CD4-positive, alpha-beta T cell treated with Interferon alpha-2 for 1 hour (primary cell): ENCODE data around the gene RDH11.
"Not testable (repeated sequence)": the region's sequence is repeated elsewhere in the genome, so short reads cannot be mapped to it uniquely, and the experiment has no call there.

Source experiments
- DNase-seq, 2 donors: peaks; one replicate each; pipeline ENCODE4 v3.0.0-alpha.2; 2020 to 2022

Gene RDH11

DNA sequence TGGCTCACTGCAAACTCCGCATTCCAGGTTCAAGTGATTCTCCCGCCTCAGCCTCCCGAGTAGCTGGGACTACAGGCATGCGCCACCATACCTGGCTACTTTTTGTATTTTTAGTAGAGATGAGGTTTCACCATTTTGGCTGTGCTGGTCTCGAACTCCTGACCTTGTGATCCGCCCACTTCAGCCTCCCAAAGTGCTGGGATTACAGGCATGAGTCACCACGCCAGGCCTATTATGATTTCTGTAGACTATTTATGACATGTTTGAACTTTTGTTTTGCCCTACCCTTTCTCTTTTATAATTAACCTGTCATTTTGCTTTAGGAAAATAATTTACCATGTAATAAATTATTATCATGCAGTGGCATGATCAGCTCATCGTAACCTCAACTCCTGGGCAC lies 5.9 kb upstream of the RDH11 start, which contains the start of gene RDH12:
TSS of gene RDH12 (plus strand) at position 395 of the 400 bp plus-strand sequence. CDS start 20,757 bp downstream, outside the sequence.
- not testable (repeated sequence) for DNase-seq

DNA sequence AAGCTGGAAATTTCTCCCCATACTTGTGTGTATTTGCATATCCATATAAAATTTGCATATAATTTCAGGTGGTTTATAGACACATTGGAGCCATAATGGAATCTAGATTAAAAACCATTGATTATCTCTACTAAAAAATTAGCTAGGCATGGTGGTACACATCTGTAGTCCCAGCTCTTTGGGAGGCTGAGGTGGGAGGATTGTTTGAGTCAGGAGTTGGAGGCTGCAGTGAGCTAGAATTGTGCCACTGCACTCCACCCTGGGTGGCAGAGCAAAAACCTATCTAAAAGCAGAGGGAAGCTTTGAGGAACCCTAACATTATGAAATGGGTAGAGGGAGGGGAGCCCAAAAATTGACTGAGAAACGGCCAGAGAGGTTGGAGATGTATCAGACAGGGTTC lies 2.6 kb upstream of the RDH11 start:
- no peak for DNase-seq

DNA sequence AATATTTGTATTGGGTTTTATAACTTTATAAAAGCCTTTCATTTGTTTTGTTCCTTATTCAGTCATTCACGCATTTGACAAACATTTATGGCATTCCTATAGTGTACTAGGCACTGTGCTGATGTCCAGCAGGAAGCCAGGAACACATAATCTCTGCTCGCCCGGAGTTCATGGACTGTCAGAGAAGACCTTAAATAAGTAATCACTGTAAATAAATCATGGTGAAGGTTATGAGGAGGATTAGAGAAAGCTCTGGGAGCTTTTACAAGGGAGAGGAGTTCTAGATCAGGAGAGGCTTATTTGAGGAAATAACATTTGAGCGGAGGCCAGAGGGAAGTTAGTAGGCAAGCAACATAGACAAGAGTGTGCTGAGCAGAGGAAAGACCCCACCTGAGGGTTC lies 1.4 kb upstream of the RDH11 start:
- no peak for DNase-seq

DNA sequence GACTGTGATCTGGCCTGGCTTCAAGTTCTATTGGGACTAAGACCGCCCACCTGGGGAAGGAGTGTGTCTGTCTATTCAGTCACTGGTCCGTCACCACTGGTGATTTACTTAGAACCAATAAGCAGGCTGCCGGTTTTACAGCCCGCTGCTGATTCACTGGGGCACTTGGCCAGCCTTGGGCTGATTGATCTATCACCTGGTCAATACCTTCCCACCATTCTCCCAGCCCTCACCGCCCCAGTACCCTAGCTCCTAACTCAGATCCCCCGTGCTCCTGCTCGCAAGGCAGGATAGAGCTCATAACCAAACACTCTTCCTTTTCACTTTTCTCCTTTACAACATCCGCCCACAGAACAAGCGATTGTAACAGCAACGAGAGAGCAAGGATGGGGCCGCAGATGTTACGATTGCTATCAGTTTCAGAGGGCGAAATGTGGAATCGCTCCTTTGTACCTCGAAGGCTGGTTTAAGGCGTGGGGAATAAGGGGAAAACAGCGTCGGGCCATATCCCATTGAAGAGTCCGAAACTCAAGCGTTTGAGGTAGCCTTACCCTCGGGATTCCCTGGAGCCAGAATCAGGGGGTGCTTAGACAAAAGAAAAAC lies 672 bp downstream of the RDH11 start:
- DNase-seq = peak; percentile 53 to 79

DNA sequence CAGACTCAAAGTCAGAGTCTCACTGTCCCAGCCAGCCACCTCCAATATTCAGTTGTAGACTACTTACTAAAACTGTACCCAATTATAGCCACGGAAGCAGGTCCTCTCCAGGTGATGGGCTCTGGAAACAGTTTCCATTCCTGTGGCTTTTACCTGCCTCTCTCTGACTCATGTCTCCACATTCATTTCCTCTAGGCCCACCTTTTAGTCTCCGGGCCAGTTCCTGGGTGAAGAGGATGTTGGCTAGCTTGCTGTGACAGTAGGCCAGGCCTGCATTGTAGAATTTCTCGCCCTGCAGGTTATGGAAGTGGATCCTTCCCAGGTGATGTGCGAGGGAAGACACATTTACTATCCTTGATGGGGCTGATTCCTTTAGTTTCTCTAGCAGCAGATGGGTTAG lies 5.6 kb downstream of the RDH11 start:
- DNase-seq = no peak

DNA sequence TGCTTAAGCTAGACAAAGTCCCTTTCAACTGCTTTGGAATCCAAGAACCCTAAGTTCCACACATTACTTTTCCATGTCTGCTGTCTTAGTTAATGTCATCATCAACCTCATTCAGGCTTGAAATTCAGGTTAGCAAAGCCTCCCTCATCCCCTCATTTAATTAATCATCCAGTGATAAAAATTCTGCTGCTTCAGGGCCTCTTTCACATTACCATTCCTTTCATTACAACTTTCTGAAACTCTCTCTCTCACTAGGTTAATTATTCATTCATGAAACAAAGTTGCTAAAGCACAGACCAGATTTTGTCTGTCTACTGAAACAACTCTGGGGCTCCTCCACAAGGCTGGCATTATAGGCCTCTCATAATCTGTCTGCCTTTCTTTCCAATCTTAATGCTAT lies 11.7 kb downstream of the RDH11 start:
- DNase-seq = no peak

DNA sequence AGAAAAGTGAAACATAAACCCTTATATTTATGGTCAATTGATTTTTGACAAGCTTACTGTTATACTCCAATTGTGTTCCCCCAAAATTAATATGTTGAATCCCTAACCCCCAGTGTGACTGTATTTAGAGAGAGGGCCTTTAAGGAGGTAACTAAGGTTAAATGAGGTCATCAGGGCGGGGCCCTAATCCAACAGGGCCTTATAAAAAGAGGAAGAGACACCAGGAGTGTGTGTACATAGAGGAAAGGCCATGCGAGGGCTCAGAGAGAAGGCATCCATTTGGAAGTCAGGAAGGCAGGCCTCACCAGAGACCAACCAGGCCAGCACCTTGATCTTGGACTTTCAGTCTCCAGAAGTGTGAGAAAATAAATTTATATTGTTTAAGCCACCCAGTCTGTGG lies 14.6 kb downstream of the RDH11 start:
- DNase-seq = peak in 1 of 2 donors; percentile 39

DNA sequence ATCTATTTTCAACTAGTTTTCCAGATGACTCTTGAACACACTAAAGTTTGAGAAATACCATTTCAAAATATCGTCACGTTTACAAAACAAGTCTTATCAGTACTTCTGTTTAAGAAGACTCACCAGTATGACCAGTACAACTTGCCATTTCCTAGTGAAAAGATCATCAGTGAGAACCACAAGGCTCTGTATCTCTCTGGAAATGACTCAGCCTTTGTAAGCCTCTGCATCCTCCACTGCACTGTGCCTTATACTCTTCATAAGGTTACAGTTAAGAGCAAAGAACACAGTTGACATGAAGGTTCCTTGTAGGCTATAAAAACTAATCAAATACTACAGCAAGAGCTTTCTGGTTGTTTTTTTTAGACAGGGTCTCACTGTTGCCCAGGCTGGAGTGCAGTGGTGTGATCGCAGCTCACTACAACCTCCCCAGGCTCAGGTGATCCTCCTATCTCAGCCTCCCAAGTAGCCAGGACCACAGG lies 15.4 kb downstream of the RDH11 start:
- DNase-seq = no peak

DNA sequence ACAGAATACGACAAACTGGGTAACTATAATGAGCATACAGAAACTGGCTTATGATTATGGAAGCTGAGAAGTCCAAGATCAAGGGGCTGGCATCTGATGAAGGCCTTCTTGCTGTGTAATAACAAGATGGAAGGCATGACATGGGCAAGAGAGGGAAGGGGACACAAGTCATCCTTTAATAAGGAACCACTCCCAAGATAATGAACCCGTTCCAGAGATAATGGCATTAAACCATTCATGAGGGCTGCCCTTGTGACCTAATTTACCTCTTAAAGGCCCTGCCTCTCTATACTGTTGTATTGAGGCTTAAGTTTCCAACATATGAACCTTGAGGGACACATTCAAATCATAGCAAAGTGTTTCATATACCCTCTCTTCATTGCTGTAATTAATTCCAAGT lies 16.6 kb downstream of the RDH11 start:
- DNase-seq = no peak

DNA sequence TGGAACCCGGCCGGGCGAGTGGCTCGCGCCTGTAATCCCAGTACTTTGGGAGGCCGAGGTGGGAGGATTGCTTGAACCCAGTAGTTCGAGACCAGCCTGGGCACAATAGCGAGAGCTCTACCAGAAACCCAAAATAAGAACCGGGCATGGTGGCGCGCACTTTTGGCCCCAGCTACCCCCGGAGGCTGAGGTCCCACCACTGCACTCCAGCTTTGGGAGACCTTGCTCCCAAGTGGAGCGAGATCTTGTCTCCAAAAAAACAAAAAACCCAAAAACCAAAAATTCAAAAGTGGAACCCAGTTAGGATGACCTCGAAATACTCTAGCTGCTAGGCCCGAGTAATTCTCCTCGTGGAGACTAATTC lies 20.4 kb downstream of the RDH11 start:
- DNase-seq = no peak

DNA sequence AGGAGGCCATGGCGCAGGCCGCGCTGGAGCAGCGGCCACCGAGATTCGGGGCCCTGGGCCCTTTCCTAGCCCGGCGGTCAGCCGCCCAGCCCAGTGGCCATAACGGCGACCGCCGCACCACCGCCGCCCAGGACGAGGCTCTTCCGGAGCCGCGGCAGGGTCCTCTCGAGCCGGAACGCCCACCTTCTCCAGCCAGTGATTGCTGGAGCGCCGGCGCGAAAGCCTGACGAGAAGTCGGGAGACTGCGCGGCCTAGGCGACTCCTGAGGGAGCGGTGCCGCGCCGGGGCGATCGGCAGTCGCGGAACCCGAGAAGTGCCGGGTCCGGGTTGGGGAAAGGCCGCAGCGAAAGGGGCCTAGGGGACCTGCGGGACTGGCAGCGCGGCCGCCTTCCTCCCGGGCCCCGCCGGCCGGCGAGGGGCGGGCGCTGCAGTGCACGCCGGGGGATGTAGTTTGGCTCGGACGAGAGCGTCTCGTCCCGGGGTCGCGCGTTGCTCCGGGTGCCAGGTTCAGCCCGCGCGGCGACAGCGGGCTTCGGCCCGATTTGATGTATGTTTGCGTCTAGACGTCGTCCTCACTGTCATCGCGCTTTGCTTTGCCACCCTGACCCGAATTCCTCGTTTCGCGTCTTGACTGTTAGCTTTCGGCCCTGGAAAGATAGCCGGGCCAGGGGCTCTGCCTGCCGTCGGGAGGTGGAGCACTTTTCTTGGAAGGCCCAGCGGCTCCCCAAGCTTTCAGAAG lies 20.9 kb downstream of the RDH11 start, which contains the start of gene VTI1B:
TSS of gene VTI1B (minus strand) at position 153 of the 739 bp plus-strand sequence. CDS start at position 10, 143 bp downstream.
- DNase-seq = peak; percentile 70 to 81

DNA sequence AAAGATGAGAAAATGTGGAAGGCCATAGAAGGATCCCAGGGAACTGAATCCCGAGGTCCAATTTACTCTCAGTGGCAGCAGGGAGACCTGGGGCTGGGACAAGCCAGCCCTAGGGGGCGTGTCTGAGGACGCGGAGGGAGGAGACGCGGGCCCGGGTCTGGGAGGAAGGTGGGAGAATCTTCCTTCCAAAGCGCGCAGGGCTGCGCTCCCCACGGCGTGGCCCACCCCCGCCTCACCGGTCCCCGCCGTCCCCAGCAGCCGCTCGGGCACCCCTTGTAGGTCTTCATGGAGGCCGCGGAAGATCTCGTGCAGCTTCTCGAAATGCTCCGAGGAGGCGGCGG lies 21.5 kb downstream of the RDH11 start:
- peak; percentile 27 to 57 for DNase-seq

DNA sequence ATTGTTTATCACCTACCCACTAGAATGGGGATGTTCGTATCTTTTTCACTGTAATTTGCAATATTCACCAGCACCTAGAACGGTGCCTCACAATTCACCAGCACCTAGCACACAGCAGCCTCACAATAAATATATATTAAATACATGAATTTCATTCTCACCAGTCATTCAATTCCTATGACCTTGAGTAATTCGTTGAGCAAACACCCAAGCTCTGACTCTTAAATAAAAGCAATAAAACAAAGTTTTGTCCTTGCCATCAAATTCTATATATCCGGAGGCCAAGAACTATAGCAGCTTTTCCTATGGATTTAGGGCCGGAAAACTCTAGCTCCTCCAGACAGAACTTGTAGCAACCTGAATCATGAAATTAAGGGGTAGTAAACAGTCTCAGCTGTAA lies 22.1 kb downstream of the RDH11 start:
- no peak for DNase-seq

DNA sequence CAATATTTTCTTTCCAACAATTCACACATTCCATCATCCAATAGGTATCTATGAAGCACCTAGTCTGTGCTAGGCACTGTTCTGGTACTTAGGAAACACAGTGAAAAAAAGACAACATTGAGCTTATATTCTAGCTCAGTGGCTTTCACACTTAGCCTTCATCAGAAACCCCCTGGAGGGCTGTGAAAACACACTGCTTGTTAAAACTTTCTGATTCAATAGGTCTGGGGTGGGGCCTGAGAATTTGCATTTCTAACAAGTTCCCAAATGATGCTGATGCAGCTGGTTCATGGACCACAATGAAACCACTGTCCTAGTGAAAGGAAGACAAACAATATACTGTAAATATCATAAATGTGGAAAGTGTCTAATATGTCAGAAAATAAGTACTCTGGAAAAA lies 27.0 kb downstream of the RDH11 start:
- DNase-seq = peak; percentile 3 to 41

DNA sequence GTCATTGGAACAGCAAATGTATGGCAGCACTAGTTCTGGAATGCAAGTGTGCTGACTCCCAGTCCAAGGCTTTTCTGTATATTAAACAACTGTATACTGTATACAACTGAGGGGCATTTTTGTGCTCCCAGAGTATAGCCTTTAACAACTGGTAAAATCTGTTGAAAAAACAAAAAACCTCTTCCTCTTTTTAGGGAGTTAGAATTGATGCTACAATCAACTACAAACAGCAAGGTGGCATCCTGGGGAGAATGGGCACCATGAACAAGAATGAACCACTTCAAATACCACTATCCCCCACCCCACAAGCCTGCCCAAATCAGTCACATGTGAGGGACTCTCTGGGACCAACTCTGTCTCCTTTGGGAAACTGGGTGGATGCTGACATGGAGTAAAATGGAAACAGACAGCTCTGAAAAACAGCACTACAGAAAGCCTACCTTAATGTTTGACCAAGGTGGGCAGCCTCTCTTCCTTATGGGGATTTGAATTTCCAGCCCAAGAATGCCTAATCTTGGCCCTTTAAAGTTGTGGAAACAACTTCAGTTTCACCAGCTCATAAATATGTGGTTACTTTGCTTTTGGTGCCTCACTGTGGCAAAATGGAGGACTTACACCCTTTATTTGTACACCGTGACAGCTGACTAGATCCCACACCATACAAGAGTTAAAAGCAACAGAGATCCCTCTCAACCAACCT lies 28.7 kb downstream of the RDH11 start:
- peak; percentile 47 to 70 for DNase-seq

DNA sequence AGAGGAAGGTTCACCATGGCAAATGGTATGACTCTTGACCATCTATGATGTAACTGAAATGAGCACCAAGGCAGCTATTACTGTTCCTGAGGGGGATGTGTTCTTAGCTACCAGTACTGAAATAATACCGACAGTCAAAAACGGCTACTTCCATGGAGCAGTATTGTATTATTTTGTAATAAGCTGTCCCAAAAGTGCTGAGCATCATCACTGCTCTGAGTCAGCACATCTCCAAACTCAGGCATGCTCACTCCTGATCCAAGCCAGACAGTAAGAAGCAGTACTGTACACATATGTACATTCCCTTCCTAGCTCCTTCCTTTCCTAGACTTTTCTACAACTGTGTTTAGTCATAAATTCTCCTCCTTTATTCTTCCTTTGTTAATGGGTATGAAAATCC lies 29.7 kb downstream of the RDH11 start:
- no peak for DNase-seq

DNA sequence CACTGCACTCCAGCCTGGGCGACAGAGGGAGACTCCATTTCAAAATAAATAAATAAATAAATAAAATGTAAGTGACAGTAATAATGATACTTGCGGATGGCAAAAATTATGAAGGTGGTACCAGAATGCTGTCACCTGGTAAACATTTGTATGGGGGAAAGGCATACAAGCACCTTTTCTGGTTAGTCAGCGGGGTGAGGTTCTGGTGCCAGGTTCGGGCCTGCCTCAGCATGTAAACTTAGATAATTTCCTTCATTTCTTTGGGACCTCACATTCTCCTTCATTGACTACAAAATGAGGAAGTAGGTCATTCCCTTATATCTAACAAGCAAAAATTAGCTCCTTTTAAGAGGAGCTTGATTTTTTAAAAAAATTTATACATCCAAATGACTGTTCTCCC lies 31.9 kb downstream of the RDH11 start:
- no peak for DNase-seq

DNA sequence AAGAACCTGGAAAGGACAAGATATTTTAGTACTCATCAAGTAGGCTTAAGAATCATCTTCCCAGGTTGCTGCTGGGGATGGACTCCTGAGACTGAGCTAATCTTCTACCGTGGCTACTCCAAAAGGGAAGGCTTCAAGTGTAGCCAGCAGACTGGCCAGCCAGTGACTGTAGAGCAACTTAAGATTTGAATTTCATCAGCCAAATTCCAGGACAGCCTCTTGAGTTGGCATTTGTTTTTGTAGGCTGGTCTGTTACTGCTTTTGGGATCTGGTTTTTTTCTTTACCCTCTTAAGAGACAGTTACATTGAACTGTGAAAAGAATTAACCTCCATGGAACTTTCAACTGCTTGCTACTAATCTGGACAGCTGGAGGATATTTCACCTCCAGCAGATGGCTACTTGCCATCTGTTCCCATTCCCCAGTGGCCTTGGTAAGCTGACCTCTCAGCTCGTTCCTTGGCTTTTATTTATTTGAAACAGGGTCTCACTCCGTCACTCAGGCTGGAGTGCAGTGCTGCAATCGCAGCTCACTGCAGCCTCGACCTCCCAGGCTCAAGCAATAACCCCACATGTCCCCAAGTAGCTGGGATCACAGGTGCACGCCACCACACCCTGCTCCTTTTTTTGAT lies 41.8 kb downstream of the RDH11 start:
- DNase-seq = no peak

DNA sequence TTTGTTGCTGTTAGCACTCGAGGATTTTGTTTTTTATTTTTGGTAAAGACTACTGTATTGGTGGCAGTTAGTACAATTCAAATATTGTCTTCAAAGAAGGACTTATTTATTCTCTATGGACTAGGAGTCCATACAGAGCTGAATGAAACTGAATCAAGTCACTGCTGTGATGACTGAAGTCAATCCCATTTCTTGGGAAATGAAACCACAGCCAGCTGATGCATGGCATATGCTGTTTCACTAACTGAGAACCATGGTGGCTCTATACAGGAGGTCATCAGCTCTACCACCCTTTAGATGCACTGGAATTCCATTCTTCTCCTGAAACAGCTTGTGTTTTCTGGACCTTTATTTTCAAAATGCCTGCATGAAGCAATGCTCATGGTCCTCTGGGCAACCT lies 43.4 kb downstream of the RDH11 start:
- no peak for DNase-seq

DNA sequence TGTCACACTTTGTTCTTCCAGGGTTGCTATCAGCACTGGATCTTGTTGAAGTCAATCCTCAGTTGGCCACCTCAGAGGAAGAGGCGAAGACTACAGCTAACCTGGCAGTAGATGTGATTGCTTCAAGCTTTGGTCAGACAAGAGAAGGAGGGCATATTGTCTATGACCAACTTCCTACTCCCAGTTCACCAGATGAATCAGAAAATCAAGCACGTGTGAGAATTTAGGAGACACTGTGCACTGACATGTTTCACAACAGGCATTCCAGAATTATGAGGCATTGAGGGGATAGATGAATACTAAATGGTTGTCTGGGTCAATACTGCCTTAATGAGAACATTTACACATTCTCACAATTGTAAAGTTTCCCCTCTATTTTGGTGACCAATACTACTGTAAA lies 44.9 kb downstream of the RDH11 start:
- DNase-seq = no peak

DNA sequence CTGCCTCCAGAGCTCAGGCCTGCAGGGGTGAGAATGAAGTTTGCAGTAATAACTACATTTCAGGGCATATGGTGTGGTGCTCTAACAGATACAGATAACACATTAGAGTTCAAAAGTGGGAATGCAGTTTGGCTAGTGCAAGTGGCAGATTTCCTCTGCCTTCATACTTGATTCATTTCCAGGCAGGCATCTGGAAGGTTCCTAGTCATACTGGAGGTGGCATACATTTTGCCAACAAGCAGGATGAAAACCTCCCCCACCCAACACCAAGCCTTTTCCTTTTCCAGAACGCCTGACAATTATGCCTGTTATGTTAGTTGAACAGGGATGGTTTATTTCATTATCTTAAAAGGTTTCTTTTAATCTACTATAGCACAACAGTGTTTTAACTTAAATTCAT lies 45.4 kb downstream of the RDH11 start:
- no peak for DNase-seq

DNA sequence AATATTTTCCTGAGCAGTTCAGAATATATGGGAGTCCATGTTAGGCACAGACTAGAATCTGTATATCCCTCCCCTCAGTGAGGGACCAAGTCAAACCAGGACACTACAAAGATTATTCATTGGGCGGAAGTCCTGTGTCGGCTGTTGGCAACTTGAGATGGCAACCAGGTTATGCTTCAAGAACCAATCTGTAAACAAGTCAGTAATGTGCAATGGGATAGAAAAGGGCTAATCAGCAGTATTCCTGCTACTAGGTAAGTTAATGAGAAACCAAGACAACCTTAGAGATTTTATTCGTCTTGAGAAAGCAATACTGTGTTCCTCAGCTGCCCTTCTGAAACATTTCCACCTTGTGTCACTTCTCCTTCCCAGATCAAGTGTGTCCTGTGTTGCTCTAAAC lies 49.4 kb downstream of the RDH11 start:
- DNase-seq = no peak

DNA sequence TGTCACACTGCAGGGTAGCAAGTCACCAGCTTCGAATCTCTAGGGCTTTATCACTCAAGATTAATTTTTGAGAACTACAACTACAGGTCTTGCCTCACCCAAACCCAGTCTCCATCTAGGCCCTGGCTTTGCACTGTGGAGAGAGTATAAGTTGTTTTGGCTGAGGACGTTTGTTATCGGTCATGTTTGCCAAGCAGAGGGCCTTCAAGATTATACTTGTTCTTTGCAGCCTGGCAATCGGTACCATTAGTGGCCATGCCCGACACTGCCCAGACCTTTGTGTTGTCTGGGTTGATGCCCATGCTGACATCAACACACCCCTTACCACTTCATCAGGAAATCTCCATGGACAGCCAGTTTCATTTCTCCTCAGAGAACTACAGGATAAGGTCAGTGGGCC lies 50.1 kb downstream of the RDH11 start:
- DNase-seq = no peak

DNA sequence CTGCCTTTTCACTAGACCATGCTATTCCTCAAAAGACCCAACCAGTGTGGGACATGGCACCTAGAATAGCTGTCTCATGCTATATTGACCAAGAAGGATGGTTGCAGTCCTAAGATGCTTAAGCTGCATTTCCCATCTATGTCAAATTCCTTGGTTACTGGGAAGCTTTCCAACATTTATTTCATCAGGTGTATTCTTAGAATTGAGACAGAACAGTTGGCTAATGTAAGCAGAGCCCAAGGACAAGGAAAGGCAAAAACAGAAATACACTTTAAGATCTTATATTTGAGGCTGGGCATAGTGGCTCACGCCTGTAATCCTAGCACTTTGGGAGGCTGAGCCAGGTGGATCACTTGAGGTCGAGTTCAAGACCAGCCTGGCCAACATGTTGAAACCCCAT lies 51.1 kb downstream of the RDH11 start:
- no peak for DNase-seq
